Measurements from ENCODE around the gene SRGAP3.

DNA sequence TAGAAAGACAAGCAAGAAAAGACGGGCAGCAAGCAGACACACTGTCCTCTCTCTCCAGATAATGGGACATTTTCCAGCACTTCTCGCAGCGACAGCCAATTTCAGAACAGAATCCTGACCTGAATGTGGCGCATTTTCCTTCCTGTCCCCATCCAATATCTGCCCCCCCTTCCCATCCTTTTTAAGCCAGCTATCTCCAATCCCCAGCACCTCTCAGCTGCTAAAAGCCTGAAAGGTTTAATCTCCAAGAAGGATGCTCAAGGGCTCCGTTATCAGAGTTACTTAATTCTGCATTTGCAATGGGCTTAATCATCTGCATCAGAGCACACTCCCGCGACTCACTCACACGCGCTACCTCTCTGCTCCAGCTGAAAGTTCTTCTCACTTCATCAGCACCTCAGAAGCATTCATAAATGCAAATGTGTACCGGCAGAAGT, 50.5 kb downstream of the SRGAP3 start:
- TF ChIP-seq, protein P1, sequence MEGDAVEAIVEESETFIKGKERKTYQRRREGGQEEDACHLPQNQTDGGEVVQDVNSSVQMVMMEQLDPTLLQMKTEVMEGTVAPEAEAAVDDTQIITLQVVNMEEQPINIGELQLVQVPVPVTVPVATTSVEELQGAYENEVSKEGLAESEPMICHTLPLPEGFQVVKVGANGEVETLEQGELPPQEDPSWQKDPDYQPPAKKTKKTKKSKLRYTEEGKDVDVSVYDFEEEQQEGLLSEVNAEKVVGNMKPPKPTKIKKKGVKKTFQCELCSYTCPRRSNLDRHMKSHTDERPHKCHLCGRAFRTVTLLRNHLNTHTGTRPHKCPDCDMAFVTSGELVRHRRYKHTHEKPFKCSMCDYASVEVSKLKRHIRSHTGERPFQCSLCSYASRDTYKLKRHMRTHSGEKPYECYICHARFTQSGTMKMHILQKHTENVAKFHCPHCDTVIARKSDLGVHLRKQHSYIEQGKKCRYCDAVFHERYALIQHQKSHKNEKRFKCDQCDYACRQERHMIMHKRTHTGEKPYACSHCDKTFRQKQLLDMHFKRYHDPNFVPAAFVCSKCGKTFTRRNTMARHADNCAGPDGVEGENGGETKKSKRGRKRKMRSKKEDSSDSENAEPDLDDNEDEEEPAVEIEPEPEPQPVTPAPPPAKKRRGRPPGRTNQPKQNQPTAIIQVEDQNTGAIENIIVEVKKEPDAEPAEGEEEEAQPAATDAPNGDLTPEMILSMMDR (IDR thresholded peaks at IDR 0.05; ENCODE audit: poor library complexity) = no peak
- TF ChIP-seq EZH2 (IDR thresholded peaks at IDR 0.05; ENCODE audit: borderline replicate concordance) (no peak), EZH2phosphoT487 (IDR thresholded peaks at IDR 0.05; ENCODE audit: low read depth, severe bottlenecking, unreplicated experiment) (no peak)

All from hepatocyte (in vitro differentiated cells).